Measurements from ENCODE around the gene PMF1.

Gene PMF1

DNA sequence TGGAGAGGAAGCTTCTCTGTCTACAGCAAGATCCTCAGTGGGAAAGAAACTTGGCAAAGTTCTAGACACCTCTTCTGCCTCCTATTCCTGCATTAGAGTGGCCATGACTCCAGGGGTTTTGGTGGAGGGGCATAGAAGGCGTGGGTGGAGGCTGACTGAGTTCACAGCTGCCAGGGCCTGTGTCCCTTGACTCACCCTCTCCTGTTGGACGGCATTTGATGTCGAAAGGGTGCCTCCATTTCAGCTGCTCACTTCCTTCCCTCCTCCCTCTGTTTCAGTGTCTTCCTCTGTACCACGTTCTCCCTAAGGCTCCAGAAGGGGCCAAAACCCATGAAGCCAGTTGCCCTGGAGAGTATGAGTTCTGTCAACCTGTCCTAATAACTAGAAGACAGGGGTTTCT is 72.0 kb downstream of the PMF1 start:
- no peak for FAIRE-seq
- TF ChIP-seq POLR2A (IDR thresholded peaks at IDR 0.05; ENCODE audit: low read depth, low read length) (no peak), TAF1 (IDR thresholded peaks at IDR 0.05; ENCODE audit: borderline replicate concordance, low read depth, low read length) (no peak), POLR2AphosphoS5 (IDR thresholded peaks at IDR 0.05; ENCODE audit: low read depth, low read length) (no peak)
- no peak for DNase-seq (ENCODE audit: insufficient read length)

- FAIRE-seq: no peak
- no peak for DNase-seq (ENCODE audit: insufficient read length)
- no peak for TF ChIP-seq TAF1 (IDR thresholded peaks at IDR 0.05; ENCODE audit: borderline replicate concordance, low read depth, low read length)
- no peak for TF ChIP-seq POLR2AphosphoS5 (IDR thresholded peaks at IDR 0.05; ENCODE audit: low read depth, low read length)
- no peak for TF ChIP-seq POLR2A (IDR thresholded peaks at IDR 0.05; ENCODE audit: low read depth, low read length)
Measured at GRCh38 chr1:156285437-156285836, 72.6 kb downstream of the PMF1 start.

GRCh38 chr1:156286061-156286460 is 73.3 kb downstream of the PMF1 start:
- TF ChIP-seq POLR2AphosphoS5 (IDR thresholded peaks at IDR 0.05; ENCODE audit: low read depth, low read length) (no peak), TAF1 (IDR thresholded peaks at IDR 0.05; ENCODE audit: borderline replicate concordance, low read depth, low read length) (no peak), POLR2A (IDR thresholded peaks at IDR 0.05; ENCODE audit: low read depth, low read length) (no peak)
- DNase-seq (ENCODE audit: insufficient read length): no peak
- no peak for FAIRE-seq
